HG02610 (cell line): Measurements from ENCODE around the gene UBB.

Source experiments
- ATAC-seq: cut with Tn5 transposase; IDR thresholded peaks from one replicate; pipeline ENCODE4 v1.9.1; 2021; ENCODE audit warnings: mild to moderate bottlenecking, moderate library complexity; ENCODE audit not compliant: unreplicated experiment

The UBB gene

DNA sequence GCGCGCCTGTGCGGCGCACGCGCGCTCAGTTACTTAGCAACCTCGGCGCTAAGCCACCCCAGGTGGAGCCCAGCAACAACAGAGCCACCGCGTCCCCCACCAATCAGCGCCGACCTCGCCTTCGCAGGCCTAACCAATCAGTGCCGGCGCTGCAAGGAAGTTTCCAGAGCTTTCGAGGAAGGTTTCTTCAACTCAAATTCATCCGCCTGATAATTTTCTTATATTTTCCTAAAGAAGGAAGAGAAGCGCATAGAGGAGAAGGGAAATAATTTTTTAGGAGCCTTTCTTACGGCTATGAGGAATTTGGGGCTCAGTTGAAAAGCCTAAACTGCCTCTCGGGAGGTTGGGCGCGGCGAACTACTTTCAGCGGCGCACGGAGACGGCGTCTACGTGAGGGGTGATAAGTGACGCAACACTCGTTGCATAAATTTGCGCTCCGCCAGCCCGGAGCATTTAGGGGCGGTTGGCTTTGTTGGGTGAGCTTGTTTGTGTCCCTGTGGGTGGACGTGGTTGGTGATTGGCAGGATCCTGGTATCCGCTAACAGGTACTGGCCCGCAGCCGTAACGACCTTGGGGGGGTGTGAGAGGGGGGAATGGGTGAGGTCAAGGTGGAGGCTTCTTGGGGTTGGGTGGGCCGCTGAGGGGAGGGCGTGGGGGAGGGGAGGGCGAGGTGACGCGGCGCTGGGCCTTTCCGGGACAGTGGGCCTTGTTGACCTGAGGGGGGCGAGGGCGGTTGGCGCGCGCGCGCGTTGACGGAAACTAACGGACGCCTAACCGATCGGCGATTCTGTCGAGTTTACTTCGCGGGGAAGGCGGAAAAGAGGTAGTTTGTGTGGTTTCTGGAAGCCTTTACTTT, at the start of gene UBB:
UBB (plus strand) TSS at position 452 of the 856 bp plus-strand sequence. CDS start 817 bp downstream, outside the sequence.
- peak; percentile 93 for ATAC-seq

DNA sequence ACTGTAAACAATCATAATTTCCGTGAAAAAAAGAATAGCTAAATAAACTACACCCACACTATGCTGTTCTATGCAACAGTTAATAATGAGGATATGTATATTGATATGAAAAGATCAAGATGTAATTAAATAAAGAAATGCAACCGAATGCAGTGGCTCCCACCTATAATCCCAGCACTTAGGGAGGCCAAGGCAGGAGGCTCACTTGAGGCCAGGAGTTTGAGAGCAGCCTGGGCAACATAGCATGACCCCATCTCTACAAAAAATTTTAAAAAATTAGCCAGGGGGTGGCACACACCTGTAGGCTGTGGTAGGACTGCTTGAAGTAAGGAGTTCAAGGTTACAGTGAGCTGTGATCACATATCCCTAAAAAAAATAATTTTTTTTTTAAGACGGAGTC, 42.5 kb upstream of the UBB start:
- no peak for ATAC-seq

DNA sequence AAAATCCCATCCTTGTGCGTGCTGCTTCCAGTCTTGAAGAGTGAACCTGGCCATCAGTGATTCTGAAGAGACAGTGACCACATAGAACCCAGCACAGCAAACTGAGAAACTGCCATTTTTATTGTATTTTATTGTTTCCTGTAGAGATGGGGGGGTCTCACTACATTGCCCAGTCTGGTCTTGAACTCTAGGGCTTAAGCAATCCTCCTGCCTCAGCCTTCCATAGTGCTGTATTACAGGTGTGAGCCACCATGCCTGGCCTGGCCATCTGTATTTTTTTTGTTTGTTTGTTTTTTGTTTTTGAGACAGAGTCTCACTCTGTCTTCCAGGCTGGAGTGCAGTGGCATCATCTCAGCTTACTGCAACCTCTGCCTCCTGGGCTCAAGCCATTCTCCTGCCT, 41.5 kb upstream of the UBB start:
- no peak for ATAC-seq

DNA sequence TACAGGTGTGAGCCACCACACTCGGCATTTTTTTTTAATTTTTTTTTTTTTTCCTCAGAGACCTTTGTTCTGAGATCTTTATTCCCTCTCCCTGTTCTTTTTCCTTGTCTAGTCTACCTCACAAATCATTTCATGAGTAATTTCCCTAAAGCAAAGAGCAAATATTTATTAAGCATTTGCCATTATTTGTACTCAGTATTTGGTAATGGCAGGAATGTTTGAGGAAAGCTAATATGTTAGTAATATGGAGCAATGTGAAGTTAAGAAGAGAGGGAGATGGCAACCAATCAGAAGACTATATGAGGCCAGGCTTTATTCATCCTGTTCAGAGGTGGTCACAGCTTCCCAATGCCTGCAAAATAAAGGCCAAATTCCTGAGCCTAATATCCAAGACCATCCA, 40.9 kb upstream of the UBB start:
- ATAC-seq: no peak

DNA sequence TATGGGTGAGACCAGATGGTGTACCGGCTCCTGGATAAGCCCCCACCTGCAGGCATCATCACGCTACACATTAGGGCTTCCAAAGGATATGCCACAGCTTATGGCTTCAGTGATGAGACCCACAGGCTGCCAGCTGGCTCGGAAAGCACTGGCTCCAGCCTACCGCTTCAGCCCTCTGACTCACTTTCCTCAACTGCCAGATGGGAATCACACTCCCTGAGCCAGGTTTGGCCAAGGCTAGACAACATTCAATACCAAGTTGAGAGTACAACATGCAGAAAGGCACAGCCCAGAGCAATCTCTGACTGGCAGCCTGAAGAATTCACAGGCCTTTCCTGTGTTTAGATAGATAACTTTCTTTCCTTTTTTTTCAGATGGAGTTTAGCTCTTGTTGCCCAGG, 37.9 kb upstream of the UBB start:
- no peak for ATAC-seq

DNA sequence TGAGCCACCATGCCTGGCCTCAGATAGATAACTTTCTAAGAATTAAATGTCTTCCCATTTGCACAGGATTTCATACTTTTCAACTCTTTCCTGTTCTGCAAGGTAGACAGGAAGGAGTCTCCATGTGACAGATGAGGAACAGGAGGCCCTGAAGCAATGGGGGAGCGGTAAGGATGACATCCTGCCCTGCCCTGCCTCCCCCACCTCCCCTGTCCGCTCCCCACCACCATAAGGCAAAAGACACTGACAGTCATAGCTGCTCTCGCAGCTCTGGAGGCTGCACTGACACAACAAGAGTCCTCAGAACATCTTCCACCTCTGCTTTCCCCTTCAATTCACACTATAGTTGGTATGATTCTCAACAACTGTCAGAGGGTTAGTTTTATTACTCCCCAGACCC, 37.3 kb upstream of the UBB start:
- no peak for ATAC-seq

DNA sequence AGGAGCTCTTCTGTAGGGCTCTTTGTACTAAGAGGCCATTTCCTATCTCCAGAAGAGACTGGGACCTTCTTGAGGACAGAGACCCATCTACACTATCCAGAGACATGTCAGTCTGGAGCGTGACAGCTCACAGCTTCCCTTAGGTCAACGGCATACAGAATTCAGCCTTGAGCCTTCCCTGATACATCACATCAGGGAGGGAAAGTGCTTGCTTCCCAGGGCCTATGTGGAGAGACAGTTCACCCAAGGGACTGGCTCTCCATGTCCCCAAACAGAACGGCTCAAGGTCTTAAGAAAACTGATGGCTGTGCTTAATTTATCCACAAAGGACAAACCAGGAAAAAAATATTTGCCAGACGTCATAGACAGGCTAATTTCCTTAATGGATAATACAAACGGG, 35.3 kb upstream of the UBB start:
- no peak for ATAC-seq

DNA sequence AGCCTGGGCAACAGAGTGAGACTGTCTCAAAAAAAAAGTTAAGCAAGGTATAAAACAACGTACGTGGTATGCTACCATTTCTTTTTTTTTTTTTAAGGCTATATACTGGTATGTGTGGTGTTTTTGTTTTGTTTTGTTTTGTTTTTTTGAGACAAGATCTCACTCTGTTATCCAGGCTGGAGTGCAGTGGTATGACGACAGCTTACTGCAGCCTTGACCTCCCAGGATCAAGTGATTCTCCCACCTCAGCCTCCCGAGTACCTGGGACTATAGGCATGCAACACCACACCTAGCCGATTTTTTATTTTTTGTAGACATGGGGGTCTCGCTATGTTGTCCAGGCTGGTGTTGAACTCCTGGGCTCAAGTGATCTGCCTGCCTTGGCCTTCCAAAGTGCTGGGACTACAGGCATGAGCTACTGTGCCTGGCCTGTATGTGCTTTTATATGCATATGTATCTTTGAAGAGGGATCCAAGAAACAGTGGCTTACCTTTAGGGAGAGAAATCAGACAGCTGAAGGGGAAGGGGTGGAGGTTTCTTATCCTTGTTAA, 34.1 kb upstream of the UBB start:
- no peak for ATAC-seq

DNA sequence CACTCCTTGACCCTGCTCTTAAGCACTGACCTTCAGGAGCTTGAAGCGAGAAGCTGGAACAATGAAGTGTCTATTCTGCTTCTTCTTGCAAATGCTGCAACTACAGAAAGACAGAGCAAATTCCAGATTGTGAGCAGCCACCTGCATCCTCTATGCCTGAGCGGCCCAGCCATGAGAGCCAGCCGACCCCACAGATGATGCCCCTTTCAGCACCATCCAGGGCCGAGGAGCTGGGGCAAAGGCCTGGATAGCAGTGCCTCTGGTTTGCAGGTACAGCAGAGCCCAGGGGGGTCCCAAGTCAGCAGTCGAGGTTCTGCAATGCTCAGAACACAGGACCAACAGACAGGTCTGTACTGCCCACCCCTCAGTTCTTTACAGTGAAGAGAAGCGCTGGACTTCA, 32.3 kb upstream of the UBB start:
- ATAC-seq: no peak

DNA sequence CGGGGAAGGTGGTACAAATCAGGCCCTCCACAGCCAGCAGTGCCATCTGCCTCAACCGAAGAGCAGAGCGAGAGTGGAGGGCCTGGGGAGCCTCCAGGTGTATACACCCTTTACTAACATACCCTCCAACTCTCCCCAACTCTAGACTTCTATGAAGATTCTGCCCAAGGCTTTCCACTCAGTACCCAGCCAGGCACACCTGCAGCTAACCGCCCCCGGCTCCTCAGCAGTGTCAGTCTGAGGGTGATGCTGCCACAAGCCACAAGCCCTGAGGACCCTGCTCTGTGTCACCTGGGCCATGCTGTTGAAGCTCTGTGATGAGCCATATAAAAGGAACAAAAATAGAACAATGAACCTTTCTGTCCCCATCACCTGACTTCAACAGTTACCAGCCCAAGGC, 31.5 kb upstream of the UBB start:
- ATAC-seq: no peak

DNA sequence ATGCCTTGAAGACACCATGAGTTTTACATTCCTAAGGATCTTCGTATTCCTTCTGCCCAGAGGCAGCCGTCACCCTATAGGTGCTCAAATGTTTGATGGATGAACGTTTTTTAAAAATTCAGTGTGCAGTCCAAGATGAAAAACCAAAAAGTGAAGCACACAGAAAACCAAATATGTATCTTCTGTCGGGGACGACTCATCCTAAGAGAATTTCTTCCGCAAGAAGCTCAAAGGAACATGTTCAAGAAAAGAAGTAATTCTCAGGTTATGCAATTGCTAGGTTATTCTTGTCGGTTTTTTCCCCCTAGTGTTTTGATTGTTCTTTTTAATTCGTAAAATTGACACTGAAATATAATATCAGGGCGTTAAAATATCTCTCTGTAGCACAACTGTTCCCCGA, 29.1 kb upstream of the UBB start:
- ATAC-seq: no peak

DNA sequence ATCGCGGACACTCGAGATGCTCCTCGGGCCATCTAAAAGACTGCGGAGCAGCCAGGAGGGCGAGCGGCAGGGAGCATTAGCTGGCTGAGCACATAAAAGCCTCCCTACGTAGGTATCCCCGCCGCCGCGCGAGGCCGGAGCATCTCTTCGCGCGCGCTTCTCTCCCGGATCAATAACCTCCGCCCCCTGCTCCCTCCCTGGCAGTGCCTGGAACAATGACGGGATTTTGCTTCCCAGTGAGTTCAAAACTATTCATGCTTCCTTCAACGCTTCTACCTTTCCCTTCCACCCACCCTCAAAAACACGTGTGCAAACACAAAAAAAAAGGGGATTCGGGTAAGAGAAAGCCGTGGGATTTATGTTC, 28.6 kb upstream of the UBB start:
- no peak for ATAC-seq

DNA sequence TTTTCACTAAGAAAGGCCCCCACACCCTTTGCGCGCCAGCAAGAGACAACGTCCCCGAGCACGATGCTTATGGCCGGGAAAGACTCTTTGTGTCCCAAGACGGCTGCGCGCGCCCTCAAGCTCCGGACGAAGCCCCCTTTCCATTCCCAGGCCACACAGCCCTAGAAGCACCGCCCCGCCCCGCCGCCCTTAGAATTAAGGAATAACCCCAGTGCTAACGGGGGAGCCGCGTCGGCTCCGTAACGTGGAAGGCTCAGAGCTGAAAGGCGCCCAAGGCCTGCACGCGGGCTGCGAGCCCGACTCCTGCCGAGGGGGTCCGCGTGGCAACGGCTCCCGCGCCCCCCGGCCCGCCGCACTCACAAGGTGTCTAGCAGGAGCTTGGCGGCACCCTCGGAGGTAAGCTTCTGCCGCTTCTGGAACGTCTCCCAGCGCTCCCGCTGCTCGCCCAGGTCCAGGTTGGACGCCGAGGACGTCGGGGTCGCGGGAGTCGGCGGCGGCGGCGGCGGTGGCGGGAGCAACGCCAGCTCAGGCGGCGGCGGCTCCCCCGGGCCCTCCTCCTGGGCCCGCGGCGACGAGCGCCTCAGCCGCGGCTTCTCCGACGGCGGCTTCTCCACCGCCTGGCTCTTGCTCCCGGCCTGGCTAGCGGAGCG, 28.1 kb upstream of the UBB start:
- ATAC-seq: peak; percentile 53

DNA sequence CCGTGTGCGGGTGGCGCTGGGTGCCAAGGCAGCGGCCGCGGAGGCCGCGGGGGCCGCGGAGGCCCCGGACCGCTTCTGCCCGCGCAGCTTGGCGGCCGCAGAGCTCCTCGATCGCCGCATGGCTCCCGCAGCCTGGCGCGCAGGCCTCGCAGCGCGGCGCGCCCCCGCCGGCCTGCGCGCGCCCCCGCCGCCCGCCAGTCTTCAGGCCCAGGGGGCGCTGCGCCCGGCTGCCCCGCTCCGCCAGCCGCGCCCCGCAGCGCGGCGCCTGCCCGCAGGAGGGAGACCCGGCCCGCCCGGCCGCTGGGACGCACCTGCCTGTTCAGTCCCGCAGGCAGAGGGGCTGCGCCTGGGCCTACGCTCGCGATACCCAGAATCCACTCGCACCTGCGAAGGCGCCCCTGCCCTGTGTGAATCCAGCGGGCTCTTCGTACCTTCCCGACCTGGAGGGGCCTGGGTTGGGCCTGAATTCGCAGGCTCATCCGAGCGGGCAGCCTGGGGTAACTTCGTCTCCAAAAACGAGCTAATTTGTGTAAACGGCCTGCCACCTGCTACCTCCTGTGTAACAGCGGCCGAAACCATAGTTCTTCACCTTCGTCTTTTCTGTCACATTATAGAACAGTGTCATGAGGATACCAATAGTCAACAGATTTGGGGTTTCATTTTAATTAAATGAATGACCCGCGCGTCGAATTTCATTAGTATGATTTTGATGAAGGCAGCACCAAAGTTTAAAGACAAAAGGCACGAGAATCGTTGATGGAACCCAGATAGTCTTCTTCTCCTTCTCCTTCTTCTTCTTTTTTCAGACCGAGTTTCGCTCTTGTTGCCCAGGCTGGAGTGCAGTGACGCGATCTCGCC, 27.3 kb upstream of the UBB start, which contains the start of gene CENPV:
CENPV (minus strand) TSS at position 153 of the 858 bp plus-strand sequence; CDS start at position 120, 33 bp downstream.
- ATAC-seq: peak; percentile 76

DNA sequence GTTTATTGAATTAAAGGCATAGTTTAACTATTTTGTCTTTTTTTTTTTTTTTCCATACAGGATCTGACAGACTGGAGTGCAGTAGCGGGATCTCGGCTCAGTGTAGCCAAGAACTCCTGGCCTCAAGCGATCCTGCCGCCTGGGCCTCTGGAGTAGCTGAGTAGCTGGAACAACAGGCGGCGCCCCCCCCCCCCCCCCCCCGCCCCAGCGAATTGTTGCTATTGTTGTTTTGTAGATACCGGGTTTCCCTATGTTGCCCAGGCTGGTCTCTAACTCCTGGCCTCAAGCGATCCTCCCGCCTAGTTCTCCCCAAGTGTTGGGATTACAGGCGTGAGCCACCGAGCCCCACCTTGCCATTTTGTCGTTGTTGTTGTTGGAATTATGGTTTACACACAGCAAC, 26.3 kb upstream of the UBB start:
- ATAC-seq: no peak

DNA sequence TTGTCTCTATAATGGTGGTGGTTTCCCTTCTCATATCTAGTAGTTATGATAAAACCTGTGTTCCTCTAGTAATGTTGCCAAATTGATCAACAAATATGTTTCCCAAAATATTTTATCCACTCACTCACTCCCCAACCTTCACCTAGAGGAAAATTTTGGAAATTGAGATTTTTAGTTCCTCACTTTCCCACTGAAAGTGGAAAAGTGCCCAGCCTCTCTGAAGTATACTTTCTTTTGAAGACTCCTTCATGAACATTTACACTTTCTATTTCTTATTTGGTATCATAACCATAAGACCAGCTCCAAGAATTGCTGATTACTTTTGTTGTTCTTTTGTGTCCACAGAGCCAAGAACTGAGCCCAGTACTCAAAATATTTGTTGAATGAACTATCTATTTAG, 22.5 kb upstream of the UBB start:
- ATAC-seq: no peak

DNA sequence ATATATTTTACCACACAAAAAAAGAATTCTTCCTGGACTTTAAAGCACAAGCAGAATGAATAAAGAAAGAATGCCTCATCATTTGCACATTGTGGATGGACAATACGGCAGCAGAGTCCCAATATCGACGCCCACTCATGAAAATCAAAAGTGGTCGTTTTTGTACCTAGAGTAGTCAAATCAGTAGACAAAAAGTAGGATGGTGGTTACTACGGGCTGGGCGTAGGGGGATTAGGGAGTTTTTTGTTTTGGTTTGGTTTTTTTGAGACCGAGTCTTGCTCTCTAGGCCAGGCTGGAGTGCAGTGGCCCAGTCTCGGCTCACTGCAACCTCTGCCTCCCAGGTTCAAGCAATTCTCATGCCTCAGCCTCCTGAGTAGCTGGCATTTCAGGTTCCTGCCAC, 19.0 kb upstream of the UBB start:
- no peak for ATAC-seq

DNA sequence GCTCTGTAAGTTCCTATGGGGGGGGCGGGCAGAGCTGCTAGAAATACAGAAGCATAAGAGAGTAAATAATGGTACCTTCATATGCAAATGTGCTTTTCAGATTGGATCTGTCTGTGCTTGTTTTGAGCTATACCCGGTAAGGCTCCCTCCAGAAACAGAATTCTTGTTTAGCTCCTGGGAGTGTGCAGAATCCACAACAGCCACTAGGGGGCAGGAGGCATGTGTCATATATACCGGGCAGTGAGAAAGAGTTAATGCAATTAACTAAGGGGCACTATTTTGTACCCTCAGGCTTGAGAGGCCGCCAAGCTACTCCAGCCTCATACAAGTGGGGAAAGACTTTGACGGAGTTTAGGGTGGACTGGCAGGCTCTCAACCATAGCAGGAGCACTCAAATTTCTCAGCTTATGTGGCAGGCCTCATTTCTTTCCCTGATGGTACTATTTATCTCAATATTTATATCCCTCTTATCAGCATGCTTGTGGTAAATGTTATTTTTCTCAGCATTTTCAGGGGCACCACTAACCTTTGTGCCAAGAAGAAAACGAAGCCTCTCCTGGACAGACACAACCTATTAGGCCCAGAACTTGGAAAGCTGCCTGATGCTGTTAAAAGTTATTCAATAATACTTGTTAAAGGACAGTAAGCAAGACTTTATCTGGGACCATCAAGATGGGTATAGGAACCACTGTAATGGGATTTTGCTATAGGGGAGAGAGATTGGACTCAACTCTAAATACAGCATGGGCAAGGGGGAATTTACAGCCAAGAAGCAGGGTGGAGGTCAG, 16.9 kb upstream of the UBB start:
- ATAC-seq: peak; percentile 69

DNA sequence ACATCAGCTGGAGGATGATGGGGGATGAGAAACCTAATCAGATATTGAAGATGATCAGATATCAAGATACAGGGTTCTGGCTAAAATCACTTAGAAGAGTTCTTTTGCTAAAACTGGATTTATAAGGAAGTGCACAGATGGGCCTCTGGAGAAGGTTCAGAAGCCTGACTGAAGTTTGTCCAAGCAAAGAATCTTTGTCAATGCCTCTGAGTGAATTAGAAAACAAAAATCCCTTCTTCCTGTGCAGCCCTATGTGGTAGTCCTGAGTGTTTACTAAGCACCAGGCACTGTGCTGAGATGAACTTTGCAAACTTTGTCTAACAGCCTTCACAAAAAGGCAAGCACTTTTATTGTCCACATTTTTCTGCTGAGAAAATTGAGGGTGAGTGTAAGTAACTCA, 16.3 kb upstream of the UBB start:
- no peak for ATAC-seq

DNA sequence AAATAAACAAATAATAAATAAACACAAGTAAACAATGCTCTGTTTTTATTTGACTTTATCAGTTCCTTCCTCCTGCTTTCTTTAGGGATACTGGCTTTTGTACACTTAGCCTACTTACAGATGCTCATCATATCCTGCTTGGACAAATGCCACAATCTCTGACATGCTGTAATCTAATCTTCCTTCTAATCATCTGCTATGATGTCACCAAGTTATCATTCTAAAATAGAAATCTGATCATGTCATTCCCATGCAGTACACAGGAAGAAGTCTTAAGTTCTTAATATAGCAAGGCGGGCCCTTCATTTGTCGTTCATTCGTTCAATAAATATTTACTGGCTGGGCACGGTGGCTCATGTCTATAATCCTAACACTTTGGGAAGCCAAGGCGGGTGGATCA, 9.1 kb upstream of the UBB start:
- no peak for ATAC-seq
